MM.1S (cell line): ENCODE measurements around the gene ACTL10.

Source experiments
- DNase-seq: peaks from one replicate; pipeline ENCODE4 v3.0.0-alpha.2; 2015
- H2AFZ ChIP-seq: fragments of 300-600 bp; sonication (generic); 2 replicates; pipeline ENCODE4 v1.6.0; 2016; ENCODE audit warnings: antibody characterized with exemption, low read length
- H3F3A ChIP-seq: fragments of 300-600 bp; sonication (generic); 2 replicates; pipeline ENCODE4 v1.6.1; 2016; ENCODE audit warnings: mild to moderate bottlenecking, antibody characterized with exemption, low read length, moderate library complexity, mixed read lengths; ENCODE audit not compliant: insufficient read depth
- H3K27ac ChIP-seq: fragments of 300-600 bp; sonication (generic); 2 replicates; pipeline ENCODE4 v1.5.1; 2016; ENCODE audit warnings: mild to moderate bottlenecking, low read length
- H3K27me3 ChIP-seq: fragments of 300-600 bp; sonication (generic); replicated peaks from 2 replicates; pipeline ENCODE4 v1.6.0; 2016; ENCODE audit warnings: low read length; ENCODE audit not compliant: insufficient read depth
- H3K36me3 ChIP-seq: fragments of 300-600 bp; sonication (generic); replicated peaks from 2 replicates; pipeline ENCODE4 v1.6.1; 2016; ENCODE audit warnings: mild to moderate bottlenecking, low read length, mixed read lengths; ENCODE audit not compliant: insufficient read depth
- H3K4me1 ChIP-seq: fragments of 300-600 bp; sonication (generic); 2 replicates; pipeline ENCODE4 v1.6.1; 2016; ENCODE audit warnings: low read length, mixed read lengths
- H3K4me2 ChIP-seq: fragments of 300-600 bp; sonication (generic); 2 replicates; pipeline ENCODE4 v1.6.0; 2016; ENCODE audit warnings: low read depth, low read length
- H3K4me3 ChIP-seq: fragments of 300-600 bp; sonication (generic); 2 replicates; pipeline ENCODE4 v1.5.1; 2016; ENCODE audit warnings: low read length, mixed read lengths
- H3K79me2 ChIP-seq: fragments of 300-600 bp; sonication (generic); 2 replicates; pipeline ENCODE4 v1.6.1; 2016; ENCODE audit warnings: mixed run types, low read length, mixed read lengths
- H3K9ac ChIP-seq: fragments of 300-600 bp; sonication (generic); 2 replicates; pipeline ENCODE4 v1.6.1; 2016; ENCODE audit warnings: low read length, mixed read lengths
- H3K9me2 ChIP-seq: fragments of 300-600 bp; sonication (generic); replicated peaks from 2 replicates; pipeline ENCODE4 v1.6.1; 2016; ENCODE audit warnings: mild to moderate bottlenecking, low read length, mixed read lengths; ENCODE audit not compliant: insufficient read depth
- H3K9me3 ChIP-seq: fragments of 300-600 bp; sonication (generic); replicated peaks from 2 replicates; pipeline ENCODE4 v1.6.1; 2016; ENCODE audit warnings: mild to moderate bottlenecking, low read length, mixed read lengths; ENCODE audit not compliant: insufficient read depth
- H4K20me1 ChIP-seq: fragments of 300-600 bp; sonication (generic); 2 replicates; pipeline ENCODE4 v1.6.1; 2016; ENCODE audit warnings: mild to moderate bottlenecking, low read length, moderate library complexity, mixed read lengths; ENCODE audit not compliant: insufficient read depth
- EZH2 ChIP-seq: fragments of 300-600 bp; sonication (generic); optimal IDR thresholded peaks from 2 replicates; pipeline ENCODE3; 2017; ENCODE audit warnings: low read depth, mild to moderate bottlenecking, antibody characterized with exemption, low read length, mixed read lengths
- EZH2phosphoT487 ChIP-seq: fragments of 300-600 bp; sonication (generic); IDR thresholded peaks from 2 replicates; pipeline ENCODE4 v1.6.1; 2018; ENCODE audit warnings: antibody characterized with exemption, low read length
- TF ChIP-seq, protein P1 (sequence below): fragments of 300-600 bp; sonication (generic); IDR thresholded peaks from 2 replicates; pipeline ENCODE4 v1.5.1; 2016; ENCODE audit warnings: antibody characterized with exemption, low read length, mixed read lengths

Gene ACTL10

DNA sequence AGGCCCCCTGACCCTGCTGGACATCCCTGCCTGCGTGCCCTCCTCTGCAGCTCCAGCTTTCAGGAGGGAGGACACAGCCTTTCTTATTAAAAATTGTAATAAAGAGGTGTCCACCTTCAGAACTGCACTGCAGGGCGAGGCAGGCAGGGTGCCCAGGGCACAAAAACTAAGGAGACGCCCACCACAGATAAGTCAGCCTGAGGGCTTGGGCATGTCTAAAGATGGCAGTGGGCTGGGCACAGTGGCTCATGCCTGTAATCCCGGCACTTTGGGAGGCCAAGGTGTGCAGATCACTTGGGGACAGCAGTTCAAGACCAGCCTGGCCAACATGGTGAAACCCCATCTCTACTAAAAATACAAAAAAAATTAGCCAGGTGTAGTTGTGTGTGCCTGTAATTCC lies 11.6 kb upstream of the ACTL10 start:
- Histone ChIP-seq H3K9ac (no peak overlapping the region), H3F3A (no peaks in the 10 kb centered on the region; the same call in 1 of the 2 replicates), H3K9me3 (no peaks in the 10 kb centered on the region), H3K4me1 (peaks cover 3% of the 10 kb centered on the region; the same call in 1 of the 2 replicates), H3K79me2 (no peaks in the 10 kb centered on the region), H4K20me1 (no peaks in the 10 kb centered on the region), H3K27ac (no peak overlapping the region), H3K36me3 (no peaks in the 10 kb centered on the region), H3K27me3 (no peaks in the 10 kb centered on the region), H3K9me2 (no peaks in the 10 kb centered on the region), H3K4me3 (no peak overlapping the region), H2AFZ (no peak overlapping the region), H3K4me2 (no peak overlapping the region)
- TF ChIP-seq, protein P1, sequence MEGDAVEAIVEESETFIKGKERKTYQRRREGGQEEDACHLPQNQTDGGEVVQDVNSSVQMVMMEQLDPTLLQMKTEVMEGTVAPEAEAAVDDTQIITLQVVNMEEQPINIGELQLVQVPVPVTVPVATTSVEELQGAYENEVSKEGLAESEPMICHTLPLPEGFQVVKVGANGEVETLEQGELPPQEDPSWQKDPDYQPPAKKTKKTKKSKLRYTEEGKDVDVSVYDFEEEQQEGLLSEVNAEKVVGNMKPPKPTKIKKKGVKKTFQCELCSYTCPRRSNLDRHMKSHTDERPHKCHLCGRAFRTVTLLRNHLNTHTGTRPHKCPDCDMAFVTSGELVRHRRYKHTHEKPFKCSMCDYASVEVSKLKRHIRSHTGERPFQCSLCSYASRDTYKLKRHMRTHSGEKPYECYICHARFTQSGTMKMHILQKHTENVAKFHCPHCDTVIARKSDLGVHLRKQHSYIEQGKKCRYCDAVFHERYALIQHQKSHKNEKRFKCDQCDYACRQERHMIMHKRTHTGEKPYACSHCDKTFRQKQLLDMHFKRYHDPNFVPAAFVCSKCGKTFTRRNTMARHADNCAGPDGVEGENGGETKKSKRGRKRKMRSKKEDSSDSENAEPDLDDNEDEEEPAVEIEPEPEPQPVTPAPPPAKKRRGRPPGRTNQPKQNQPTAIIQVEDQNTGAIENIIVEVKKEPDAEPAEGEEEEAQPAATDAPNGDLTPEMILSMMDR: no peak
- TF ChIP-seq EZH2 (no peak), EZH2phosphoT487 (no peak)
- DNase-seq: no peak

DNA sequence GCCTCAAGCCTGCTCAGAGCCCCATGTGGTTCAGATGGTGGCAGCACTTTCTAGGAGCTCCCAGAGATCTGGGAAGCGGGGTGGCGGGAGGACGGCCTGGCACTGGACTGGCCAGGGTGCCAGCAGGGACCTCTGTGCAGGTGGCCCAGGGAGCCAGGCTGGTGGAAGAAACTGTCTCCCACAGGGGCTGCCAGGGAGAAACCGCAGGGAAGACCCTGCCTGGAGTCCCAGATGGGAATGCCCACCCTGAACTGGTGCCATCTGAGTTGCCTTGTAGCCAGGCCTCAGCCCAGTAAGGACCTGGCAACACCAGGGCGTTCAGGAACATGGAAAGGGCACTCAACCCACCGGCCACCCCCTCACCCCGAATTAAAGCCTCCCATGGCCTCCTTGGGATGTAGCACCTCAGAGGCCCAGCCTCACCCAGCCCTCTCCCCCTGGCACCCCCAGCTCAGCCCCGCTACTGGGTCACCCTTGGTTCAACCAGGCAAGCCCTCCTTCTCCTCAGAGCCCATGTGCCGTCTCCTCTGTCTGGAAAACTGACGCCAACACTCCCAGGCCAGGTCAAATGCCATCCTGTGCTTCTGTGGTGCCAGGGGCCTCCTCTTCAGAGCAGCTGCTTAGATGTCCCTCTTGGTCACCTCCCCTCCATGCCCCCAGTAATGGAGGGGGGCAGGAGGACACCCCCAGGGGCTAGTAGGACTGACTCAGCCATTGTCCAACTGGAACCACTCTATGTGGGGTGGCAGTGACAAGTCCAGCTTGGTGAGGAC lies 10.5 kb upstream of the ACTL10 start:
- H3K27ac ChIP-seq: no peak overlapping the region
- no peaks in the 10 kb centered on the region for H3K27me3 ChIP-seq
- H3K4me2 ChIP-seq: no peak overlapping the region
- H3F3A ChIP-seq: no peaks in the 10 kb centered on the region; the same call in 1 of the 2 replicates
- H3K9ac ChIP-seq: no peak overlapping the region
- no peaks in the 10 kb centered on the region for H4K20me1 ChIP-seq
- H3K4me3 ChIP-seq: no peak overlapping the region
- TF ChIP-seq EZH2phosphoT487 (no peak), EZH2 (no peak)
- TF ChIP-seq, protein P1: no peak
- no peaks in the 10 kb centered on the region for H3K36me3 ChIP-seq
- peaks cover 3% of the 10 kb centered on the region; the same call in 1 of the 2 replicates for H3K4me1 ChIP-seq
- no peaks in the 10 kb centered on the region for H3K9me2 ChIP-seq
- no peaks in the 10 kb centered on the region for H3K79me2 ChIP-seq
- no peak overlapping the region for H2AFZ ChIP-seq
- no peak for DNase-seq
- no peaks in the 10 kb centered on the region for H3K9me3 ChIP-seq

DNA sequence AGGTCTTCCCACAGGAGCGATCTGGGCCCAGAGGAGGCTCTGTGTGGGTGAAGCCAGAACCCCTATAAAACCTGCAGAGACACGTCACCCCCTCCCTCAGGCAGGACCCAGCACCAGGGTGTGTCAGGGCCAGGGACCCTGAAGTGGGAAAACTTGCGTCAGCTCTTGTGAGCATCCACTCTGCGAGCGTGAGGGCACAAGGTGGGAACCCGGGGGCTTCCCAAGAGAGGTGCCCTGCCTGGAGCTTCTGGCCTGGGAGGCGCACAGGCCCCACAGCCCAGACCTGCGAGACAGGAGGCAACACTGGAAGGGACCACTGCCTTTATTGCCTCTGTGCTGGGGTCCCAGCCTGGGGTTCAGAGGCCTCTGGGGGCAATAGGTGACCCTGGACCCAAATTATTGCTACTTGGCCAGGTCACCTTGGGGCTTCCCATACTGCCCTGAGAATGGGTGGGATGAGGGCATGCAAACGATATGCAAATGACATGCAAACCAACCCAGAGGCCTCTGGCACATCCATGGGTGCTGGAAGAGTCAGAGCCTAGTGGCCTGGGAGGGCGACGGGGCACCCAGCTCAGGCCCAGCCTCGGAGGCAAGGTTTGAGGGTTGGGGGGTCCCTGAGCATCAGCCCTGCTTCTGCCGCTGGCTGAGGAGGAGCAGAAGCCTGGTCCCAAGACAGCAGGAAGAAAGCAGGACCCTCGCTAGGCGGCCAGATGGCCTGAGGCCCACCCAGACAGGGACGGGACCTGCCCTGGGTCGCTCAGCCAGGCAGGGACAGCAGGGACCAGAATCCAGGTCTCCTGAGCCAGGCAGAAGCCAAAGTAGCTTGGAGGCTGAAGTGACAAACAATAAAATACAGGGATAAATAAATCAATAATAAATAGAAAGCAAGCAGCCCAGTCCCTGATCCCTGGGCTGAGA lies 9.7 kb upstream of the ACTL10 start:
- Histone ChIP-seq H3F3A (no peaks in the 10 kb centered on the region; the same call in 1 of the 2 replicates), H3K27me3 (no peaks in the 10 kb centered on the region), H2AFZ (no peak overlapping the region), H3K9me2 (no peaks in the 10 kb centered on the region), H3K9me3 (no peaks in the 10 kb centered on the region), H4K20me1 (no peaks in the 10 kb centered on the region), H3K27ac (no peak overlapping the region), H3K9ac (no peak overlapping the region), H3K4me2 (no peak overlapping the region), H3K79me2 (no peaks in the 10 kb centered on the region), H3K4me1 (peaks cover 3% of the 10 kb centered on the region; the same call in 1 of the 2 replicates), H3K36me3 (no peaks in the 10 kb centered on the region), H3K4me3 (no peak overlapping the region)
- DNase-seq: no peak
- no peak for TF ChIP-seq EZH2
- no peak for TF ChIP-seq EZH2phosphoT487
- TF ChIP-seq, protein P1: no peak
